HEK293T (cell line): Measurements from ENCODE around the gene FTMT.

Experiments
- BHLHE40 ChIP-seq: fragments of 450-650 bp; IDR thresholded peaks from 2 replicates; pipeline ENCODE4 v1.6.1; 2016; ENCODE audit warnings: mild to moderate bottlenecking, moderate library complexity, borderline replicate concordance
- ELF4 ChIP-seq: fragments of 450-650 bp; IDR thresholded peaks from 2 replicates; pipeline ENCODE4 v1.6.1; 2017; ENCODE audit warnings: antibody characterized with exemption
- FOXK2 ChIP-seq: fragments of 450-650 bp; IDR thresholded peaks from 2 replicates; pipeline ENCODE4 v1.6.1; 2016; ENCODE audit warnings: mild to moderate bottlenecking
- FOXM1 ChIP-seq: fragments of 450-650 bp; IDR thresholded peaks from 2 replicates; pipeline ENCODE4 v1.6.1; 2017; ENCODE audit warnings: mild to moderate bottlenecking, borderline replicate concordance
- HDGF ChIP-seq: fragments of 450-650 bp; IDR thresholded peaks from 2 replicates; pipeline ENCODE4 v1.6.1; 2017; ENCODE audit warnings: antibody characterized with exemption, borderline replicate concordance
- L3MBTL2 ChIP-seq: fragments of 450-650 bp; conservative IDR thresholded peaks from 2 replicates; pipeline ENCODE4 v1.6.1; 2016; ENCODE audit warnings: mild to moderate bottlenecking
- NFRKB ChIP-seq: fragments of 450-650 bp; IDR thresholded peaks from 2 replicates; pipeline ENCODE4 v1.6.1; 2016; ENCODE audit warnings: mild to moderate bottlenecking, moderate library complexity
- TARDBP ChIP-seq: fragments of 450-650 bp; IDR thresholded peaks from 2 replicates; pipeline ENCODE4 v1.6.1; 2016
- TF ChIP-seq, protein P1 (sequence below): fragments of 450-650 bp; IDR thresholded peaks from 2 replicates; pipeline ENCODE4 v1.6.1; 2016

GRCh38 chr5:121851643-121852574, at the start of gene FTMT:
- TF ChIP-seq ELF4 (no peak), FOXM1 (no peak), TARDBP (no peak), L3MBTL2 (no peak), HDGF (no peak), BHLHE40 (no peak), FOXK2 (no peak), NFRKB (no peak)
- TF ChIP-seq, protein P1, sequence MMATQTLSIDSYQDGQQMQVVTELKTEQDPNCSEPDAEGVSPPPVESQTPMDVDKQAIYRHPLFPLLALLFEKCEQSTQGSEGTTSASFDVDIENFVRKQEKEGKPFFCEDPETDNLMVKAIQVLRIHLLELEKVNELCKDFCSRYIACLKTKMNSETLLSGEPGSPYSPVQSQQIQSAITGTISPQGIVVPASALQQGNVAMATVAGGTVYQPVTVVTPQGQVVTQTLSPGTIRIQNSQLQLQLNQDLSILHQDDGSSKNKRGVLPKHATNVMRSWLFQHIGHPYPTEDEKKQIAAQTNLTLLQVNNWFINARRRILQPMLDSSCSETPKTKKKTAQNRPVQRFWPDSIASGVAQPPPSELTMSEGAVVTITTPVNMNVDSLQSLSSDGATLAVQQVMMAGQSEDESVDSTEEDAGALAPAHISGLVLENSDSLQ, result no peak
